Neural progenitor cell (in vitro differentiated cells): ENCODE measurements around the gene CDH20. TPM values are rescaled to one million over a fixed set of nuclear protein-coding genes. Genes with fewer than 3 reads are reported as not detected.

Experiments
- DNase-seq: peaks from one replicate; pipeline ENCODE4 v3.0.0-alpha.2; 2016; ENCODE audit warnings: low spot score
- H2AFZ ChIP-seq: fragments of 200-600 bp; sonication (generic); replicated peaks from 2 replicates; pipeline ENCODE4 v1.6.1; 2016; ENCODE audit warnings: antibody characterized with exemption
- H3F3A ChIP-seq: fragments of 200-600 bp; sonication (generic); 2 replicates; pipeline ENCODE4 v1.6.1; 2016; ENCODE audit warnings: antibody characterized with exemption, low read depth
- H3K27ac ChIP-seq: fragments of 200-600 bp; sonication (generic); 2 replicates; pipeline ENCODE4 v1.5.1; 2016; ENCODE audit warnings: mild to moderate bottlenecking
- H3K27me3 ChIP-seq: fragments of 200-600 bp; sonication (generic); 2 replicates; pipeline ENCODE4 v1.6.1; 2016; ENCODE audit warnings: mild to moderate bottlenecking, moderate library complexity
- H3K36me3 ChIP-seq: fragments of 200-600 bp; sonication (generic); 2 replicates; pipeline ENCODE4 v1.5.1; 2016
- H3K4me1 ChIP-seq: fragments of 200-600 bp; sonication (generic); 2 replicates; pipeline ENCODE4 v1.6.1; 2016; ENCODE audit warnings: mixed run types
- H3K4me2 ChIP-seq: fragments of 200-600 bp; sonication (generic); 2 replicates; pipeline ENCODE4 v1.6.1; 2016
- H3K4me3 ChIP-seq: fragments of 200-600 bp; sonication (generic); 2 replicates; pipeline ENCODE4 v1.5.1; 2016
- H3K79me2 ChIP-seq: fragments of 200-600 bp; sonication (generic); 2 replicates; pipeline ENCODE4 v1.6.1; 2016; ENCODE audit warnings: low read depth
- H3K9ac ChIP-seq: fragments of 200-600 bp; sonication (generic); 2 replicates; pipeline ENCODE4 v1.6.1; 2016
- H3K9me3 ChIP-seq: fragments of 200-600 bp; sonication (generic); 2 replicates; pipeline ENCODE4 v1.5.1; 2016; ENCODE audit warnings: low read depth
- H4K20me1 ChIP-seq: fragments of 200-600 bp; sonication (generic); 2 replicates; pipeline ENCODE4 v1.6.1; 2016; ENCODE audit warnings: low read depth
- H3K27ac Mint-ChIP-seq: 3 replicates; pipeline ENCODE4 v1.8.0; 2021; ENCODE audit warnings: mixed read lengths
- H3K27me3 Mint-ChIP-seq: 2 replicates; pipeline ENCODE4 v1.8.0; 2022; ENCODE audit warnings: low read depth, mild to moderate bottlenecking, inconsistent platforms, moderate library complexity, mixed read lengths; ENCODE audit not compliant: insufficient read depth
- H3K36me3 Mint-ChIP-seq: 3 replicates; pipeline ENCODE4 v1.8.0; 2021; ENCODE audit warnings: mixed read lengths
- H3K4me1 Mint-ChIP-seq: 3 replicates; pipeline ENCODE4 v1.8.0; 2021; ENCODE audit warnings: mixed read lengths
- H3K4me3 Mint-ChIP-seq: 3 replicates; pipeline ENCODE4 v1.8.0; 2021; ENCODE audit warnings: mild to moderate bottlenecking, moderate library complexity, mixed read lengths
- H3K9me3 Mint-ChIP-seq: 3 replicates; pipeline ENCODE4 v1.8.0; 2020; ENCODE audit warnings: mixed read lengths
- CTCF ChIP-seq: fragments of 200-600 bp; sonication (generic); IDR thresholded peaks from 2 replicates; pipeline ENCODE4 v1.5.1; 2017; ENCODE audit warnings: antibody characterized with exemption, mild to moderate bottlenecking
- EZH2 ChIP-seq: fragments of 200-600 bp; sonication (generic); IDR thresholded peaks from 2 replicates; pipeline ENCODE4 v1.6.1; 2017; ENCODE audit warnings: antibody characterized with exemption, mild to moderate bottlenecking, moderate library complexity
- EZH2phosphoT487 ChIP-seq: fragments of 200-600 bp; sonication (generic); IDR thresholded peaks from 2 replicates; pipeline ENCODE4 v1.6.1; 2017; ENCODE audit warnings: antibody characterized with exemption
- total RNA-seq: library from RNA; depleted of rRNA; stranded (reverse); fragments of >200 nt; gene quantifications from 2 replicates; pipeline ENCODE4 v1.2.3, GENCODE V29; 2015; ENCODE audit warnings: low replicate concordance

CDH20 gene
- total RNA-seq, 1 donor from 2014 or later: 1.6 TPM

- no peak overlapping the region for H3K9ac ChIP-seq
- H3K27ac Mint-ChIP-seq: no peak overlapping the region
- peaks cover 3% of the 10 kb centered on the region for H3K27me3 Mint-ChIP-seq
- H3K9me3 ChIP-seq: no peaks in the 10 kb centered on the region
- peaks cover 2% of the 10 kb centered on the region for H3K4me1 Mint-ChIP-seq
- no peak overlapping the region for H2AFZ ChIP-seq
- no peak overlapping the region for H3K27ac ChIP-seq
- H3K4me3 ChIP-seq: no peak overlapping the region
- H3K27me3 ChIP-seq: no peaks in the 10 kb centered on the region
- H3K36me3 ChIP-seq: no peaks in the 10 kb centered on the region
- H3K4me2 ChIP-seq: no peak overlapping the region
- H3K79me2 ChIP-seq: no peaks in the 10 kb centered on the region
- H3F3A ChIP-seq: no peaks in the 10 kb centered on the region
- H3K4me3 Mint-ChIP-seq: no peak overlapping the region
- DNase-seq: no peak
- TF ChIP-seq EZH2 (no peak), EZH2phosphoT487 (no peak), CTCF (no peak)
- H4K20me1 ChIP-seq: no peaks in the 10 kb centered on the region
- no peaks in the 10 kb centered on the region for H3K4me1 ChIP-seq
- H3K9me3 Mint-ChIP-seq: peaks cover 11% of the 10 kb centered on the region
- no peaks in the 10 kb centered on the region for H3K36me3 Mint-ChIP-seq
Observed at GRCh38 chr18:61570070-61570469, 236.8 kb downstream of the CDH20 start.

- Histone ChIP-seq H3K27me3 (no peaks in the 10 kb centered on the region), H2AFZ (no peak overlapping the region), H4K20me1 (no peaks in the 10 kb centered on the region), H3K27ac (no peak overlapping the region), H3K79me2 (no peaks in the 10 kb centered on the region), H3F3A (no peaks in the 10 kb centered on the region), H3K4me1 (no peaks in the 10 kb centered on the region), H3K9me3 (no peaks in the 10 kb centered on the region), H3K36me3 (no peaks in the 10 kb centered on the region), H3K9ac (no peak overlapping the region), H3K4me2 (no peak overlapping the region), H3K4me3 (no peak overlapping the region)
- H3K36me3 Mint-ChIP-seq: no peaks in the 10 kb centered on the region
- H3K27me3 Mint-ChIP-seq: peaks cover 3% of the 10 kb centered on the region
- no peak overlapping the region for H3K4me3 Mint-ChIP-seq
- H3K4me1 Mint-ChIP-seq: peaks cover 2% of the 10 kb centered on the region
- no peak overlapping the region for H3K27ac Mint-ChIP-seq
- TF ChIP-seq CTCF (no peak), EZH2phosphoT487 (no peak), EZH2 (no peak)
- DNase-seq: no peak
- H3K9me3 Mint-ChIP-seq: peaks cover 11% of the 10 kb centered on the region
Observed at GRCh38 chr18:61572084-61572655, 238.9 kb downstream of the CDH20 start.

GRCh38 chr18:61572871-61573270 lies 239.6 kb downstream of the CDH20 start:
- Mint-ChIP-seq H3K27ac (no peak overlapping the region), H3K9me3 (peaks cover 11% of the 10 kb centered on the region), H3K27me3 (peaks cover 3% of the 10 kb centered on the region), H3K4me3 (no peak overlapping the region), H3K36me3 (no peaks in the 10 kb centered on the region), H3K4me1 (peaks cover 2% of the 10 kb centered on the region)
- Histone ChIP-seq H2AFZ (no peak overlapping the region), H3K9ac (no peak overlapping the region), H4K20me1 (no peaks in the 10 kb centered on the region), H3K36me3 (no peaks in the 10 kb centered on the region), H3K27ac (no peak overlapping the region), H3K4me1 (no peaks in the 10 kb centered on the region), H3F3A (no peaks in the 10 kb centered on the region), H3K4me2 (no peak overlapping the region), H3K9me3 (no peaks in the 10 kb centered on the region), H3K27me3 (no peaks in the 10 kb centered on the region), H3K4me3 (no peak overlapping the region), H3K79me2 (no peaks in the 10 kb centered on the region)
- DNase-seq: no peak
- no peak for TF ChIP-seq EZH2phosphoT487
- no peak for TF ChIP-seq CTCF
- TF ChIP-seq EZH2: no peak
